MM.1S (cell line): Measurements from ENCODE around the gene SARS2.

ENCODE experiments used
- EZH2 ChIP-seq: fragments of 300-600 bp; sonication (generic); optimal IDR thresholded peaks from 2 replicates; pipeline ENCODE3; 2017; ENCODE audit warnings: low read depth, mild to moderate bottlenecking, antibody characterized with exemption, low read length, mixed read lengths
- TF ChIP-seq, protein P1 (sequence below): fragments of 300-600 bp; sonication (generic); IDR thresholded peaks from 2 replicates; pipeline ENCODE4 v1.5.1; 2016; ENCODE audit warnings: antibody characterized with exemption, low read length, mixed read lengths

DNA sequence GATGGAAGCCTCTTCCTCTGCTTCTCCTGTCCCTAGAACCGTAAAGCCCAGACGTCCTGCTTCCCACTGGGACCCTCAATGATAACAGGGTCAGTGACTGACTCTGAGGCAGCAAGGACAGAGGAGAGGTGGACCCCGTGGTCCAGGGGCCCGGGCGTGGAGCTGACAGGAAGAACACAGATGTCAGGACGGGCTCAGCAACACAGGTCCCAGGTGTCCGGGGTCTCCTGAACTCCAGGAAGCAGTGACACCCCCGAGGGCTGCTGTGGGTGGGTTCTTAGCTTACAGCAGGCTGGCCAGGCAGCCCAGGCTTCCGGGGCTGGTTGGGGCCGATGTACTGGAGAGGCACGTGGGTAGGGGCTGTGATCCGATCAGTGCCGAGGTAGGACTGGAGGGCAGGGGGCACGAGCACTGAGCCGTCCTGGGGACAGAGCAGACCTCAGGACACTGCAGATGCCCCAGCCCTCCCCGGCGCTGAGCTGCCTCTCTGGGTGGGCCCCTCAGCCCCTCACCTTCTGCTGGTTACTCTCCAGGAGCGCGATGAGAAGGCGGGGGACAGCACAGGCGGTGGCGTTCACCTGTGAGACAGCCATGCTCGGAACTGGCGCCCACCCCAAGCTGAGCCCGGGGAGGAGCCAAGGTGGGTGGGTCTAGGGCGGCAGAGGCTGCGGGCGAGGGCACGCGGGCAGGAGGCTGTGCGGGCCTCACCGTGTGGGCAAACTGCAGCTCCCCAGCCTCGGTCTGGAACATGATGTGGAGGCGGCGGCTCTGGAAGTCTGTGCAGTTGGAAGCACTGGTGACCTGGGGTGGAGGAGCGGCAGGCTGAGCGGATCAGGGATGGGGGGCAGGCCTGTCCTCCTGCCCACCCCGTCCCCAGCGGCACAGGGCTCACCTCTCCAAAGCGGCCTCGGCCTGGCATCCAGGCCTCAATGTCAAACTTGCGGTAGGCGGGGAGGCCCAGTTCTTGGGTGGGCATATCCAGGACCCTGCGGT lies 14.9 kb downstream of the SARS2 start:
- TF ChIP-seq, protein P1, sequence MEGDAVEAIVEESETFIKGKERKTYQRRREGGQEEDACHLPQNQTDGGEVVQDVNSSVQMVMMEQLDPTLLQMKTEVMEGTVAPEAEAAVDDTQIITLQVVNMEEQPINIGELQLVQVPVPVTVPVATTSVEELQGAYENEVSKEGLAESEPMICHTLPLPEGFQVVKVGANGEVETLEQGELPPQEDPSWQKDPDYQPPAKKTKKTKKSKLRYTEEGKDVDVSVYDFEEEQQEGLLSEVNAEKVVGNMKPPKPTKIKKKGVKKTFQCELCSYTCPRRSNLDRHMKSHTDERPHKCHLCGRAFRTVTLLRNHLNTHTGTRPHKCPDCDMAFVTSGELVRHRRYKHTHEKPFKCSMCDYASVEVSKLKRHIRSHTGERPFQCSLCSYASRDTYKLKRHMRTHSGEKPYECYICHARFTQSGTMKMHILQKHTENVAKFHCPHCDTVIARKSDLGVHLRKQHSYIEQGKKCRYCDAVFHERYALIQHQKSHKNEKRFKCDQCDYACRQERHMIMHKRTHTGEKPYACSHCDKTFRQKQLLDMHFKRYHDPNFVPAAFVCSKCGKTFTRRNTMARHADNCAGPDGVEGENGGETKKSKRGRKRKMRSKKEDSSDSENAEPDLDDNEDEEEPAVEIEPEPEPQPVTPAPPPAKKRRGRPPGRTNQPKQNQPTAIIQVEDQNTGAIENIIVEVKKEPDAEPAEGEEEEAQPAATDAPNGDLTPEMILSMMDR, result no peak
- TF ChIP-seq EZH2, result no peak
